GM12878 (cell line): Measurements from ENCODE around the gene CRTC3. TPM values are rescaled to one million over a fixed set of nuclear protein-coding genes. Genes with fewer than 3 reads are reported as not detected.

Experiments
- BACH1 ChIP-seq: fragments of 450-650 bp; IDR thresholded peaks from 2 replicates; pipeline ENCODE4 v1.6.1; 2017; ENCODE audit warnings: mild to moderate bottlenecking, borderline replicate concordance
- DPF2 ChIP-seq: fragments of 450-650 bp; IDR thresholded peaks from 2 replicates; pipeline ENCODE4 v1.6.1; 2017; ENCODE audit warnings: mild to moderate bottlenecking
- EGR1 ChIP-seq, 2 experiments: IDR thresholded peaks; 1 replicate in 1 of 2; 2 replicates in 1 of 2; pipeline ENCODE4 v1.6.1; 2011 to 2012; ENCODE audit warnings: low read depth in 2 of 2, low read length in 2 of 2, borderline replicate concordance in 1 of 2, mild to moderate bottlenecking in 1 of 2, moderate library complexity in 1 of 2
- EP300 ChIP-seq, 2 experiments: fragments of 150-350 bp in 1 of 2; IDR thresholded peaks; 2 replicates each; pipeline ENCODE4 v1.6.1; 2011 to 2012; ENCODE audit warnings: low read depth in 2 of 2, low read length in 2 of 2, borderline replicate concordance in 1 of 2, improper control_type of control experiment in 1 of 2, inconsistent platforms in 1 of 2; ENCODE audit not compliant: control insufficient read depth in 1 of 2
- ESRRA ChIP-seq: IDR thresholded peaks from 2 replicates; pipeline ENCODE4 v1.6.1; 2012; ENCODE audit warnings: mild to moderate bottlenecking, low read length, improper control_type of control experiment
- GATAD2B ChIP-seq: fragments of 450-650 bp; conservative IDR thresholded peaks from 2 replicates; pipeline ENCODE4 v1.6.1; 2017; ENCODE audit warnings: low read depth, mild to moderate bottlenecking, moderate library complexity
- HDGF ChIP-seq: fragments of 450-650 bp; IDR thresholded peaks from 2 replicates; pipeline ENCODE4 v1.6.1; 2016; ENCODE audit warnings: antibody characterized with exemption
- IKZF1 ChIP-seq: fragments of 450-650 bp; conservative IDR thresholded peaks from 2 replicates; pipeline ENCODE4 v1.6.1; 2017; ENCODE audit warnings: antibody characterized with exemption, mild to moderate bottlenecking
- IKZF2 ChIP-seq, 2 experiments: fragments of 450-650 bp; IDR thresholded peaks; 2 replicates each; pipeline ENCODE4 v1.6.1; 2017; ENCODE audit warnings: mild to moderate bottlenecking in 2 of 2, moderate library complexity in 2 of 2
- KAT2A ChIP-seq: conservative IDR thresholded peaks from 2 replicates; pipeline ENCODE4 v1.6.1; 2011; ENCODE audit warnings: low read depth, low read length; ENCODE audit not compliant: control insufficient read depth
- KLF5 ChIP-seq: fragments of 450-650 bp; IDR thresholded peaks from 2 replicates; pipeline ENCODE4 v1.6.1; 2014; ENCODE audit warnings: mild to moderate bottlenecking; ENCODE audit not compliant: partially characterized antibody
- MYB ChIP-seq: fragments of 150-350 bp; IDR thresholded peaks from 2 replicates; pipeline ENCODE4 v1.6.1; 2014; ENCODE audit warnings: mild to moderate bottlenecking, low read depth, low read length, borderline replicate concordance
- NBN ChIP-seq: fragments of 450-650 bp; IDR thresholded peaks from 2 replicates; pipeline ENCODE4 v1.6.1; 2016
- NRF1 ChIP-seq: conservative IDR thresholded peaks from 2 replicates; pipeline ENCODE4 v1.6.1; 2011; ENCODE audit warnings: mild to moderate bottlenecking, low read depth, low read length, improper control_type of control experiment
- PAX5 ChIP-seq: IDR thresholded peaks from 2 replicates; pipeline ENCODE4 v1.6.1; 2011; ENCODE audit warnings: low read depth, low read length, borderline replicate concordance
- PML ChIP-seq: IDR thresholded peaks from 2 replicates; pipeline ENCODE4 v1.6.1; 2012; ENCODE audit warnings: low read length, inconsistent platforms
- ZBED1 ChIP-seq: IDR thresholded peaks from 2 replicates; pipeline ENCODE4 v1.6.1; 2016; ENCODE audit warnings: borderline replicate concordance
- ZNF24 ChIP-seq: fragments of 450-650 bp; IDR thresholded peaks from 2 replicates; pipeline ENCODE4 v1.6.1; 2017; ENCODE audit warnings: antibody characterized with exemption, mild to moderate bottlenecking
- ZZZ3 ChIP-seq: IDR thresholded peaks from 2 replicates; pipeline ENCODE4 v1.6.1; 2011; ENCODE audit warnings: low read depth; ENCODE audit not compliant: control insufficient read depth, insufficient read length
- polyA plus RNA-seq, 11 experiments: library from polyadenylated mRNA; depleted of rRNA in 4 of 11; unstranded in 6 of 11; stranded (reverse) in 5 of 11; fragments of >200 nt; fragmentation: Nextera tagmentation in 4 of 11; fragmentation: Illumina TruSeq in 1 of 11; extraction: Ambion mirVana in 4 of 11; extraction: Trizol in 1 of 11; gene quantifications; 1 replicate in 1 of 11; 2 replicates in 10 of 11; pipeline versions ENCODE4 v1.2.1 to v1.2.3, GENCODE V29; 2011 to 2016; ENCODE audit warnings: inconsistent platforms in 2 of 11, missing spikeins in 2 of 11, low read depth in 1 of 11
- total RNA-seq, 4 experiments: library from RNA; depleted of rRNA in 3 of 4; stranded (reverse); fragments of >200 nt in 3 of 4; fragmentation: Illumina TruSeq in 1 of 4; extraction: Trizol in 1 of 4; gene quantifications; 2 replicates each; pipeline versions ENCODE4 v1.2.1 to v1.2.3, GENCODE V29; 2013 to 2021
- TF ChIP-seq, protein P1 (sequence below): fragments of 450-650 bp; IDR thresholded peaks from 2 replicates; pipeline ENCODE4 v1.6.1; 2017; ENCODE audit warnings: antibody characterized with exemption, mild to moderate bottlenecking, moderate library complexity
- TF ChIP-seq, protein P2 (sequence below): IDR thresholded peaks from 2 replicates; pipeline ENCODE4 v1.6.1; 2011; ENCODE audit warnings: borderline replicate concordance, low read depth, mild to moderate bottlenecking, moderate library complexity, low read length; ENCODE audit not compliant: insufficient read depth, poor library complexity, severe bottlenecking
- TF ChIP-seq, protein P3 (sequence below): fragments of 450-650 bp; conservative IDR thresholded peaks from 2 replicates; pipeline ENCODE4 v1.6.1; 2017; ENCODE audit warnings: mild to moderate bottlenecking, moderate library complexity
- TF ChIP-seq, protein P4 (sequence below): IDR thresholded peaks from 2 replicates; pipeline ENCODE4 v1.6.1; 2011; ENCODE audit warnings: low read depth, low read length, improper control_type of control experiment, borderline replicate concordance

CRTC3 gene
- total and polyA plus RNA-seq, 10 of the 15 experiments (the other 5 are each of a cell fraction or from before 2014, with no cell fraction given): 3.5 to 36.9 (median 18.9) TPM

- TF ChIP-seq MYB (no peak), PAX5 (no peak), BACH1 (no peak), NBN (peak; percentile 21; the same call in 1 of the 2 replicates), ZZZ3 (no peak), NRF1 (no peak), DPF2 (0 out of 2 replicates have a peak, but pooled peaks have one; percentile 28), GATAD2B (0 out of 2 replicates have a peak, but pooled peaks have one; percentile 31), KAT2A (no peak), ESRRA (no peak), EP300 (IDR thresholded peaks at IDR 0.05; ENCODE audit: borderline replicate concordance in 1 of 2, control insufficient read depth in 1 of 2, low read depth in 2 of 2, low read length in 2 of 2) (0 out of 4 replicates have a peak, but pooled peaks of 1 of the 2 experiments have one; percentile 40), ZNF24 (no peak), ZBED1 (no peak), IKZF2 (IDR thresholded peaks at IDR 0.05) (peak; percentile 47 to 52), IKZF1 (no peak), EGR1 (IDR thresholded peaks at IDR 0.05; ENCODE audit: borderline replicate concordance in 1 of 2, low read depth in 2 of 2, low read length in 2 of 2) (0 out of 3 replicates have a peak, but pooled peaks of 1 of the 2 experiments have one; percentile 3), PML (no peak), HDGF (peak; percentile 71; the same call in 1 of the 2 replicates), KLF5 (no peak)
- TF ChIP-seq, protein P1, sequence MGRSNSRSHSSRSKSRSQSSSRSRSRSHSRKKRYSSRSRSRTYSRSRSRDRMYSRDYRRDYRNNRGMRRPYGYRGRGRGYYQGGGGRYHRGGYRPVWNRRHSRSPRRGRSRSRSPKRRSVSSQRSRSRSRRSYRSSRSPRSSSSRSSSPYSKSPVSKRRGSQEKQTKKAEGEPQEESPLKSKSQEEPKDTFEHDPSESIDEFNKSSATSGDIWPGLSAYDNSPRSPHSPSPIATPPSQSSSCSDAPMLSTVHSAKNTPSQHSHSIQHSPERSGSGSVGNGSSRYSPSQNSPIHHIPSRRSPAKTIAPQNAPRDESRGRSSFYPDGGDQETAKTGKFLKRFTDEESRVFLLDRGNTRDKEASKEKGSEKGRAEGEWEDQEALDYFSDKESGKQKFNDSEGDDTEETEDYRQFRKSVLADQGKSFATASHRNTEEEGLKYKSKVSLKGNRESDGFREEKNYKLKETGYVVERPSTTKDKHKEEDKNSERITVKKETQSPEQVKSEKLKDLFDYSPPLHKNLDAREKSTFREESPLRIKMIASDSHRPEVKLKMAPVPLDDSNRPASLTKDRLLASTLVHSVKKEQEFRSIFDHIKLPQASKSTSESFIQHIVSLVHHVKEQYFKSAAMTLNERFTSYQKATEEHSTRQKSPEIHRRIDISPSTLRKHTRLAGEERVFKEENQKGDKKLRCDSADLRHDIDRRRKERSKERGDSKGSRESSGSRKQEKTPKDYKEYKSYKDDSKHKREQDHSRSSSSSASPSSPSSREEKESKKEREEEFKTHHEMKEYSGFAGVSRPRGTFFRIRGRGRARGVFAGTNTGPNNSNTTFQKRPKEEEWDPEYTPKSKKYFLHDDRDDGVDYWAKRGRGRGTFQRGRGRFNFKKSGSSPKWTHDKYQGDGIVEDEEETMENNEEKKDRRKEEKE: no peak
- TF ChIP-seq, protein P2, sequence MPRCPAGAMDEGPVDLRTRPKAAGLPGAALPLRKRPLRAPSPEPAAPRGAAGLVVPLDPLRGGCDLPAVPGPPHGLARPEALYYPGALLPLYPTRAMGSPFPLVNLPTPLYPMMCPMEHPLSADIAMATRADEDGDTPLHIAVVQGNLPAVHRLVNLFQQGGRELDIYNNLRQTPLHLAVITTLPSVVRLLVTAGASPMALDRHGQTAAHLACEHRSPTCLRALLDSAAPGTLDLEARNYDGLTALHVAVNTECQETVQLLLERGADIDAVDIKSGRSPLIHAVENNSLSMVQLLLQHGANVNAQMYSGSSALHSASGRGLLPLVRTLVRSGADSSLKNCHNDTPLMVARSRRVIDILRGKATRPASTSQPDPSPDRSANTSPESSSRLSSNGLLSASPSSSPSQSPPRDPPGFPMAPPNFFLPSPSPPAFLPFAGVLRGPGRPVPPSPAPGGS: peak; percentile 30
- TF ChIP-seq, protein P3, sequence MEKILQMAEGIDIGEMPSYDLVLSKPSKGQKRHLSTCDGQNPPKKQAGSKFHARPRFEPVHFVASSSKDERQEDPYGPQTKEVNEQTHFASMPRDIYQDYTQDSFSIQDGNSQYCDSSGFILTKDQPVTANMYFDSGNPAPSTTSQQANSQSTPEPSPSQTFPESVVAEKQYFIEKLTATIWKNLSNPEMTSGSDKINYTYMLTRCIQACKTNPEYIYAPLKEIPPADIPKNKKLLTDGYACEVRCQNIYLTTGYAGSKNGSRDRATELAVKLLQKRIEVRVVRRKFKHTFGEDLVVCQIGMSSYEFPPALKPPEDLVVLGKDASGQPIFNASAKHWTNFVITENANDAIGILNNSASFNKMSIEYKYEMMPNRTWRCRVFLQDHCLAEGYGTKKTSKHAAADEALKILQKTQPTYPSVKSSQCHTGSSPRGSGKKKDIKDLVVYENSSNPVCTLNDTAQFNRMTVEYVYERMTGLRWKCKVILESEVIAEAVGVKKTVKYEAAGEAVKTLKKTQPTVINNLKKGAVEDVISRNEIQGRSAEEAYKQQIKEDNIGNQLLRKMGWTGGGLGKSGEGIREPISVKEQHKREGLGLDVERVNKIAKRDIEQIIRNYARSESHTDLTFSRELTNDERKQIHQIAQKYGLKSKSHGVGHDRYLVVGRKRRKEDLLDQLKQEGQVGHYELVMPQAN: no peak
- TF ChIP-seq, protein P4, sequence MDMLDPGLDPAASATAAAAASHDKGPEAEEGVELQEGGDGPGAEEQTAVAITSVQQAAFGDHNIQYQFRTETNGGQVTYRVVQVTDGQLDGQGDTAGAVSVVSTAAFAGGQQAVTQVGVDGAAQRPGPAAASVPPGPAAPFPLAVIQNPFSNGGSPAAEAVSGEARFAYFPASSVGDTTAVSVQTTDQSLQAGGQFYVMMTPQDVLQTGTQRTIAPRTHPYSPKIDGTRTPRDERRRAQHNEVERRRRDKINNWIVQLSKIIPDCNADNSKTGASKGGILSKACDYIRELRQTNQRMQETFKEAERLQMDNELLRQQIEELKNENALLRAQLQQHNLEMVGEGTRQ: no peak
Observed at GRCh38 chr15:90594301-90594738, 64.6 kb downstream of the CRTC3 start (continued).
